GM19463 (cell line): Measurements from ENCODE around the gene ASAH2.
"Not testable (repeated sequence)": the region's sequence is repeated elsewhere in the genome, so short reads cannot be mapped to it uniquely, and the experiment has no call there.

ENCODE experiments used
- ATAC-seq: cut with Tn5 transposase; IDR thresholded peaks from one replicate; pipeline ENCODE4 v1.9.1; 2021; ENCODE audit warnings: mild to moderate bottlenecking, moderate library complexity; ENCODE audit not compliant: unreplicated experiment

Gene ASAH2

DNA sequence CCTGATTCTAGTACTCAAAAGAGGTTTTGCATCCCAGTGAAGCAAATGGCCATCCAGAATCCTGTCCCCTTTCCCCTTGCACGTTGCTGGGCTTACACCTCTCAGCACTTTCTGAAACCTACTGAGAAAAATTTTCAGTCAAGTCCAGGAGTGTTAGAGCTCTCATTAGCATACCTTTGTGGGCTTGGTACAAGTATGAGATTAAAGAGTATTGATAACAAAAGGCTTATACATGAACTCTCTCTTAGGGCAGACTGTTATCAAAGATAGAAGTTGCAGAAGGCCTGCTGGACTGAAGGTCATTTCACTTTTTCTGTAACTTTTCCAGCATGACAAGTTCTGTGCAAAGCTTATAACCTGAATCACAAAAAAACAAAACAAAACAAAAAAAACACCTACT, at the start of gene ASAH2:
ASAH2 (minus strand) TSS at position 123 of the 400 bp plus-strand sequence. CDS start 2,906 bp downstream, outside the sequence.
- no peak for ATAC-seq

GRCh38 chr10:50299948-50300669, 48.8 kb upstream of the ASAH2 start:
- ATAC-seq = no peak

- no peak for ATAC-seq
Observed at GRCh38 chr10:50295367-50295766, 44.1 kb upstream of the ASAH2 start.

- ATAC-seq = no peak
Observed at GRCh38 chr10:50294582-50294981, 43.3 kb upstream of the ASAH2 start.

DNA sequence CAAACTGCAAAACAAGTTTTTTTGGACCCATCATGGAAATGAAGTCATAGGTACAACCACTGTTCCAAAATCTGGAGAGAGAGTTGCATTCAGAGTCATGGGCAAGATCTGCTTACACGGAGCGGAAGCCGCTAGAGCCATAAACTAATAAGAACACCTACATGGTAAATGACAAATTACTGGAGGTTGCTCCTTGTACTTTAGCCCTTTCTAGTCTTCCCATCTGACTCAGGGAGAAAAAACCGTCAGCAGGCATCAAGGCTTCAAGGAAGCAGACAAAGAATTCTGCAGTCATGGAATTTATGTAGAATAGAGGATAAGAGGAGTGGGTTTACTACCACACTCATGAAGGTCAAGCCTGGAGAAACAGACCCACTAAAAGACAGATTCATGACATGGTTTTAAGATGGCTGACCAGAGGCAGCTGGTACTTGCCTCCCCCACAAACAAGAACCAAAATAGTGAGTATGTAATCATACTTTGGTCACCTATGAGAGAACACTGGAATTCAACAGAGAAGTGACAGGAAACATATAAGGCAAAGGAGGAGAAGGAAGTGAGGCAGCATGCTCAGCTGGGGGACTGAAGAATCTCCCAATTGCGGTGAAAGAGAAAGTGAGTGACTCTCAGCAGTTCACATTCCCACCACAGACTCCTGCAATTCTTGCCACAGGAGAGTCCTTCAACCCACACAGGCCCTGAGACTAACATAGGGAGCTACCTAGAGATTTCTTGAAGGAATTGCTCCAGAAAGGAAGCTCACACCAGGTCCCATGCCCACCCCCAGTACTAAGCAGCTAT, 42.4 kb upstream of the ASAH2 start:
- no peak for ATAC-seq

GRCh38 chr10:50291261-50291850, 40.0 kb upstream of the ASAH2 start:
- no peak for ATAC-seq

DNA sequence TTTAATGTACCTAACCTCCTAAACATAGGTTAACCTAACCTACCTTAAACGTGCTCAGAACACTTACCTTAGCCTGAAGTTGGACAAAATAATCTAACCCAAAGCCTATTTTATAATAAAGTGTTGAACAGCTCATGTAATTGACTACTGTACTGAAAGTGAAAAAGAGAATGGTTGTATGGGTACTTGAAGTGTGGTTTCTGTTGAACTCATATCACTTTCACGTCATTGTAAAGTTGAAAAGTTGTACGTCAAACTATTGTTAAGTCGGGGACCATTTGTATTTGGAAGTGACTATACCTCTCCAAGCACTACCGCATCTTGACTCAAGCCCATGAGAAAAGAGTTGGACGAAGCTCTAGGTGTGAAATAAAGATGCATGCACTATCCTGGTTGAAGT, 37.9 kb upstream of the ASAH2 start:
- no peak for ATAC-seq

DNA sequence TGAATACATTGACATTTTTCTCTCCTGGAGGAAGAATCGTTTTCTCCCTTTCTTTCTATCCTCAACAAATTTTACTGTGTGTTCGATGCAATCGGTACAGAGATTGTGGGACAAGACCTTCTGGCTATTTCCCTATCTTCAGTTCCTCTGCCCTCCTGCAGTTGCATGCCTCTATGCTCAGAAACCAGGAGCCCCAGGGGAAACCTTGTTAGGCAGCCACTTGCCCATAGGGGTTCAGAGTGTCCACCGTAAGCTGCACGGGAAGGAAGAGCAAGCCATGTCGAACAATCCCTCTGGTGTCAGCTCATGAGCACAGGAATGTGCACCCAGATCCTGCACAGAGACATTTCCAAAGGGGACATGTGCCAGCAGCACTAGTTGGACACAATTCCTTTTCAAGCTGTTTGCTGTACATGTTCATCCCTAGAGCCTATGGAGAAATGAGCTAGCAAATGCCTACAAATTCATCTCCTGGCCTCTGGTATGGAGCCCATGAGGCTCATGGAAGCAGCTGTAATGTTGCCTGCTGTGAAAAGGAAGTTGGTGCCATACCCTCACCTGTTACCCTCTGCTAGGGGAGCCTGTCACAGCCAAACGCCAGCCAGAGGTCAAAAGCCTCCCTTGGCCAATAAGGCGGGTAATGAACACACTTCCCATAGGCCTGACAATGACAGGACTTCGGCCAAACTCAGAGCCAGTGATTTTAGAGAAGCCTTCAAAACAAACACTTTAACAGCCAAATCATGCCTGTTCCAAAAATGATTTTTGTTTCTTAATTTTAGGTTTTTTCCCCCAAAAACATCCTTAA, 35.9 kb upstream of the ASAH2 start:
- no peak for ATAC-seq

DNA sequence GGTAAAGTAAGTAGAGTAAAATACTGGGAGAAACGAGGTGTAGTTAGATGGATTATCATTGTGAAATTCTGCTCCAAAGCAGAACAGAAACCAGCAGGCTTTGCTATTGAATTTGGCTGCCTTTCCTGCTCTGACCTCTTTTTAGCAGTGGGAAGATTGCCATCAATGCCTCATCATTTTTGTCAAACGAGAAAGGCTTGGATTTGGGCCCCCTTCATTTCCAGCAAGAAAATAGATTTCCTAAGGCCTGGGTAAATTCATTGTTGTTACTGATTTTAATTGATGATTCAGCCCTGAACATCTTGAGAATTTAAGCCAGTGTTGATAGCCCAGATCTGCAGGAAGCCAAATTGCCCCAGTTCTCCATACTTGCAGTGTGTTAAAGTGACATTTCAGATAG, 35.2 kb upstream of the ASAH2 start:
- ATAC-seq = no peak

GRCh38 chr10:50281967-50282522, 30.7 kb upstream of the ASAH2 start:
- ATAC-seq = no peak

- ATAC-seq = no peak
Observed at GRCh38 chr10:50281210-50281966, 30.1 kb upstream of the ASAH2 start.

- ATAC-seq = no peak
Observed at GRCh38 chr10:50280049-50280841, 28.9 kb upstream of the ASAH2 start.

- ATAC-seq = no peak
Observed at GRCh38 chr10:50279489-50279888, 28.2 kb upstream of the ASAH2 start.

GRCh38 chr10:50275650-50276235, 24.4 kb upstream of the ASAH2 start:
- peak; percentile 63 for ATAC-seq

- ATAC-seq = no peak
Observed at GRCh38 chr10:50272531-50272930, 21.2 kb upstream of the ASAH2 start.

- no peak for ATAC-seq
Observed at GRCh38 chr10:50271564-50272250, 20.4 kb upstream of the ASAH2 start.

GRCh38 chr10:50267877-50268276, 16.6 kb upstream of the ASAH2 start:
- not testable (repeated sequence) for ATAC-seq

DNA sequence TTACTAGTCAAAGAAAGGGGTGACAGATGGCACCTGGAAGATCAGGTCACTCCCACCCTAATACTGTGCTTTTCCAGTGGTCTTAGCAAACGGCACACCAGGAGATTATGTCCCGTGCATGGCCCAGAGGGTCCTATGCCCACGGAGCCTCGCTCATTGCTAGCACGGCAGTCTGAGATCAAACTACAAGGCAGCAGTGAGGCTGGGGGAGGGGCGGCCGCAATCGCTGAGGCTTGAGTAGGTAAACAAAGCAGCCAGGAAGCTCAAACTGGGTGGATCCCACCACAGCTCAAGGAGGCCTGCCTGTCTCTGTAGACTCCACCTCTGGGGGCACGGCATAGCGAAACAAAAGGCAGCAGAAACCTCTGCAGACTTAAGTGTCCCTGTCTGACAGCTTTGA, 11.3 kb upstream of the ASAH2 start:
- not testable (repeated sequence) for ATAC-seq
